ENCODE results near the gene GPRC6A. TPM values are rescaled to one million over a fixed set of nuclear protein-coding genes. Genes with fewer than 3 reads are reported as not detected.
"Not testable (repeated sequence)": the region's sequence is repeated elsewhere in the genome, so short reads cannot be mapped to it uniquely, and the experiment has no call there.

GPRC6A gene, protein sequence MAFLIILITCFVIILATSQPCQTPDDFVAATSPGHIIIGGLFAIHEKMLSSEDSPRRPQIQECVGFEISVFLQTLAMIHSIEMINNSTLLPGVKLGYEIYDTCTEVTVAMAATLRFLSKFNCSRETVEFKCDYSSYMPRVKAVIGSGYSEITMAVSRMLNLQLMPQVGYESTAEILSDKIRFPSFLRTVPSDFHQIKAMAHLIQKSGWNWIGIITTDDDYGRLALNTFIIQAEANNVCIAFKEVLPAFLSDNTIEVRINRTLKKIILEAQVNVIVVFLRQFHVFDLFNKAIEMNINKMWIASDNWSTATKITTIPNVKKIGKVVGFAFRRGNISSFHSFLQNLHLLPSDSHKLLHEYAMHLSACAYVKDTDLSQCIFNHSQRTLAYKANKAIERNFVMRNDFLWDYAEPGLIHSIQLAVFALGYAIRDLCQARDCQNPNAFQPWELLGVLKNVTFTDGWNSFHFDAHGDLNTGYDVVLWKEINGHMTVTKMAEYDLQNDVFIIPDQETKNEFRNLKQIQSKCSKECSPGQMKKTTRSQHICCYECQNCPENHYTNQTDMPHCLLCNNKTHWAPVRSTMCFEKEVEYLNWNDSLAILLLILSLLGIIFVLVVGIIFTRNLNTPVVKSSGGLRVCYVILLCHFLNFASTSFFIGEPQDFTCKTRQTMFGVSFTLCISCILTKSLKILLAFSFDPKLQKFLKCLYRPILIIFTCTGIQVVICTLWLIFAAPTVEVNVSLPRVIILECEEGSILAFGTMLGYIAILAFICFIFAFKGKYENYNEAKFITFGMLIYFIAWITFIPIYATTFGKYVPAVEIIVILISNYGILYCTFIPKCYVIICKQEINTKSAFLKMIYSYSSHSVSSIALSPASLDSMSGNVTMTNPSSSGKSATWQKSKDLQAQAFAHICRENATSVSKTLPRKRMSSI
- total RNA-seq (2014; rRNA removed; shearing (Covaris generic); ENCODE audit: low replicate concordance), result not detected in 2 replicates

- Histone ChIP-seq H3K27me3 (no peaks in the 10 kb centered on the region), H3K4me3 (no peak within 1 kb of the TSS), H3K9me3 (no peaks in the 10 kb centered on the region; the same call in 1 of the 2 replicates), H3K36me3 (no peaks in the 10 kb centered on the region)
- no peak for DNase-seq
Measured at GRCh38 chr6:116828983-116829382, at the start of gene GPRC6A. GPRC6A (minus strand) TSS chr6:116829083; CDS start chr6:116829013, 70 bp downstream.

- H3K9me3 ChIP-seq, result no peaks in the 10 kb centered on the region
- H3K27me3 ChIP-seq, result peaks cover 18% of the 10 kb centered on the region
- no peak overlapping the region for H3K4me3 ChIP-seq
- no peaks in the 10 kb centered on the region for H3K36me3 ChIP-seq
- DNase-seq, result no peak
Measured at GRCh38 chr6:116877743-116878142, 48.9 kb upstream of the GPRC6A start.

- no peak within 1 kb of the TSS for H3K4me3 ChIP-seq
- no peaks in the 10 kb centered on the region for H3K36me3 ChIP-seq
- H3K27me3 ChIP-seq, result peaks cover 18% of the 10 kb centered on the region
- DNase-seq, result no peak
- H3K9me3 ChIP-seq, result no peaks in the 10 kb centered on the region
Measured at GRCh38 chr6:116876635-116877611, 48.0 kb upstream of the GPRC6A start, which contains the start of gene RFX6. RFX6 (plus strand) TSS chr6:116877242; CDS start chr6:116877276, 34 bp downstream.

GRCh38 chr6:116876107-116876506 is 47.2 kb upstream of the GPRC6A start:
- no peak overlapping the region for H3K4me3 ChIP-seq
- peaks cover 18% of the 10 kb centered on the region for H3K27me3 ChIP-seq
- no peaks in the 10 kb centered on the region for H3K9me3 ChIP-seq
- DNase-seq, result no peak
- no peaks in the 10 kb centered on the region for H3K36me3 ChIP-seq

DNA sequence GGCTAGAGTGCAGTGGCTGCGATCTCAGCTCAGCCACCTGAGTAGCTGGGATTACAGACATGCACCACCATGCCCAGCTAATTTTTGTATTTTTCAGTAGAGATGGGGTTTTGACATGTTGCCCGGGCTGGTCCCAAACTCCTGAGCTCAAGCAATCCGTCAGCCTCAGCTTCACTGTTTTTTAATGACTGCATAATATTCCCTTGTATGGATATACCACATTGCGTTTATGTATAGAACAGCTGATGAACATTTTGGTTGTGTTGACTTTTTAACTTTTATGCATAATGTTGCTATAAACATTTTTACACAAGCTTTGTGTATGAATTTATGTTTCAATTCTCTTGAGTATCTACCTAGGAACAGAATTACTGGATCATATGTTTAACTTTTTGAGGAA is 43.9 kb upstream of the GPRC6A start:
- DNase-seq, result no peak
- no peak overlapping the region for H3K4me3 ChIP-seq
- no peaks in the 10 kb centered on the region for H3K9me3 ChIP-seq
- H3K27me3 ChIP-seq, result peaks cover 7% of the 10 kb centered on the region
- no peaks in the 10 kb centered on the region for H3K36me3 ChIP-seq

GRCh38 chr6:116866281-116866871 is 37.5 kb upstream of the GPRC6A start:
- DNase-seq, result no peak
- H3K36me3 ChIP-seq, result no peaks in the 10 kb centered on the region
- no peak overlapping the region for H3K4me3 ChIP-seq
- H3K9me3 ChIP-seq, result no peaks in the 10 kb centered on the region
- no peaks in the 10 kb centered on the region for H3K27me3 ChIP-seq

DNA sequence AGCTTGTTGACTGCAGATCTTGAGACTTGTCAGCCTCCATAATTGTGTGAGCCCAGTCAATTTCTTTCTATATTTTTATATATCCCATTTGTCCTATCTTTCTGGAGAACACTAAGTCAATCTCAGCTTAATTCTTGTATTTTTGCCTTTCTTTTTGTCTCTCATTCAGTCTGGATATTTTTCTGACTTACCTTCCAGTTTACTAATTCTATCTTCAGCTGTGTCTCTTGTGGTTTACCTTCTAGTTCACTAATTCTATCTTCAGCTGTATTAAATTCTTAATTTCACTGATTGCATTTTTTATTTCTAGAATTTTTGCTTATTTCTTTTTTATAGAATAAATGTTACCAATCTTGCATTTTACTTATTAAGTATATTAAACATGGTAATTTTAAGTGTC is 30.4 kb upstream of the GPRC6A start:
- Histone ChIP-seq H3K27me3 (no peaks in the 10 kb centered on the region), H3K4me3 (no peak overlapping the region), H3K9me3 (no peaks in the 10 kb centered on the region), H3K36me3 (no peaks in the 10 kb centered on the region)
- DNase-seq, result no peak

GRCh38 chr6:116858060-116858459 is 29.2 kb upstream of the GPRC6A start:
- Histone ChIP-seq H3K27me3 (no peaks in the 10 kb centered on the region), H3K36me3 (no peaks in the 10 kb centered on the region), H3K9me3 (no peaks in the 10 kb centered on the region), H3K4me3 (no peak overlapping the region)
- DNase-seq, result no peak

- Histone ChIP-seq H3K9me3 (no peaks in the 10 kb centered on the region), H3K36me3 (no peaks in the 10 kb centered on the region), H3K27me3 (no peaks in the 10 kb centered on the region), H3K4me3 (no peak overlapping the region)
- no peak for DNase-seq
Measured at GRCh38 chr6:116847227-116847626, 18.3 kb upstream of the GPRC6A start.

DNA sequence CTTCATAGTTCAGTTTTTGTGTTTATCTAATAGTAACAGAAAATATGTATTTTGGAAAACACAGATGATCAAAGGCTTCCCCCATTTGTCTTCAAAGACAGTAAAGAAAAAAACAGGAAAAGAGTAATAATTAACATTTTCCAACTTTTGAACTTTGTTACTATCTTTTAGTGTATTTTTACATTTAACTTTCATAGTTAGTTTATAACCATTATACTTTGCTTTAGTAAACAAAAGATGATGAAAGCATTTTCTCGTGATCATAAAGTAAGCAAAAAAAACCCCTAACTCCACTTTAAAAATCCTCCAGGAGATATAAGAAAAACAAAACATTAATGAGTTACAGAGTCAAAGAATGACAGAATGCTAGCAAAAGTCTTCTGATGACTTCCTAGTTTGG is 13.6 kb upstream of the GPRC6A start:
- DNase-seq, result no peak

DNA sequence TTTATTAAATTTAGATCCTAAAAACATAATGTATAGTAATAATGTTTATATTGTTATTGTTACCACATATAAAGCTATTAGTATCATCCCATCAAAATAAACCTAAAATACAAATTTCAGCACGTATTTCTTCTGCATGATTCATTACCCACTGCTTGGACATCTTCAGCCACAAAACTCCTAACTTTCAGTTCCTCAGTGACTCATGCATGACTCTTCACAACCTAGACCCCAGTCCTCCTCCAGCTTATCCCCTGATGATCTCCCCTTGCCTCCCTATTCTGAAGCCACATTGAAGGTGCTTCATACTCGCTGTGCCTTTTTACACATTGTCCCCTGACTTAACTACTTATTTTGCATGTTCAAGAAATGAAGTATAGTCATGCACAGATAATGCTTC is 11.2 kb upstream of the GPRC6A start:
- Histone ChIP-seq H3K27me3 (no peaks in the 10 kb centered on the region), H3K9me3 (no peaks in the 10 kb centered on the region), H3K4me3 (no peak overlapping the region), H3K36me3 (no peaks in the 10 kb centered on the region)
- DNase-seq, result peak; percentile 15

More for the DNA sequence above, 13.6 kb upstream of the GPRC6A start:
- Histone ChIP-seq H3K27me3 (no peaks in the 10 kb centered on the region), H3K4me3 (no peak overlapping the region), H3K9me3 (no peaks in the 10 kb centered on the region), H3K36me3 (no peaks in the 10 kb centered on the region)

DNA sequence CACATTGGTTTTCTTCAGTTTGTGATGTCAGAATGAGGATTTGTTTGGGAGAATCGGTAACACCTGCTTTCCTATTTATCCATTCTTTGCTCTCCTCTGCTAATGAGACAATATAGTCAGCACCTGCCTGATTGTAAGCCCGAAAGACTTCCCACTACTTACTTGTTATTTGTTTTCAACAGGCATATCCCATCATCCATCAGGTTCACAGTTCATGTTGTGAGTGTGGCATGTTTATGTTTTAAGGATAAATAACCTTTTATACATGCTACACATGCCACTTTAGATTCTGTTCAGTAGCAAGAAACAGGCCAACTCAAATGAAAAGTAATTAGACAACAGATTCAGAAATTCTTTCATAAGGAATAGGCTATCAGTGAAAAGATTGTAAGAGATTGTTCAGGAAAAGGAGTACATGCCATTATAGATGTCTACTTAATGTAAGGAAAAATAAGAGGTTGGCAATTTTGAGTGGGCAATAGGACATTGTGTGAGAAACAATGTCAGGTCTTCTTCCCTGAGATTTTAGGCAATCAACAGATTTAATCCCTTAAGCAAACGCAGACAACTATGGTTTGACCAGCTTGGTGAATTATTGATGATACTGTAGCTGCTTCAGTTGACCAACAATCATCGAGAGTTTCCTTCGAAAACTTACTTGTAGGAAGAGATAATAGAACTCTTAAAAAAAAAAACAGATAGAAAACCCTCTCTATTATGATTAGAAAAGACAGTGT is 7.9 kb upstream of the GPRC6A start:
- H3K27me3 ChIP-seq, result no peaks in the 10 kb centered on the region
- no peak overlapping the region for H3K4me3 ChIP-seq
- no peak for DNase-seq
- H3K9me3 ChIP-seq, result no peaks in the 10 kb centered on the region
- no peaks in the 10 kb centered on the region for H3K36me3 ChIP-seq

GRCh38 chr6:116834526-116834925 is 5.6 kb upstream of the GPRC6A start:
- not testable (repeated sequence) for H3K9me3 ChIP-seq, H3K27me3 ChIP-seq, H3K36me3 ChIP-seq, DNase-seq, H3K4me3 ChIP-seq

DNA sequence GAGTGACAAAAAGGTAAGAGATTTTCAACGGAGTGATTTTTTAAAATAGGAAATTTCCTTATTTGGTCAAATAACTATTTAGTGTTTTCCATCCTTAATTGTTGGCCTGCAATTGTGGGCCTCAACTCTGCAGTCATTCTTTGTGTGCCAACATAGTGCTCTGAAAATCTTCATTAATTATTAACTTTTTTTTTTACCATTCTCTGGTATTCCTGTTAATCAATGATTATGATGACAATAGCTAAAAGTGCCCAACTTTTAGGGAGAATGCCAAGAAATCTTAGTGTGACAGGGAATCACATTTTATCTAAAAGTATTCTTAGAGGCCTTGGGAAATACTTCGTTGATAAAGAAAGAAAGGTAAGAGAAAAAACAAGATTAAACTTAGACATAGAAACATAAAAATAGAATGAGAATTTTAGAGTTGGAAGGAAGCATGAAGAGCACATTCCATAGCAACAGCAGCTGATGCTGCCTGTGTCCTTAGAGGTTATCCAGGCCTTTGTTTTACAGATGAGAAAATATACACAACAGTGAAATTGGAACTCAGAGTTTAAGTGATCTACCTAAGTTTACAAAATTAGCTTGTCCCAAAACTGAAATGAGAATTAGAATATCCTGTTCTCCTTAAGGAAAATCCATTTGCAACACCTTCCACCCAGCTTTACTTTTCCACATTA is 1.2 kb downstream of the GPRC6A start:
- no peaks in the 10 kb centered on the region; the same call in 1 of the 2 replicates for H3K9me3 ChIP-seq
- H3K4me3 ChIP-seq, result no peak overlapping the region
- no peak for DNase-seq
- no peaks in the 10 kb centered on the region for H3K27me3 ChIP-seq
- H3K36me3 ChIP-seq, result no peaks in the 10 kb centered on the region

- DNase-seq, H3K9me3 ChIP-seq: not testable (repeated sequence)
Measured at GRCh38 chr6:116816336-116816735, 12.5 kb downstream of the GPRC6A start.

More at GRCh38 chr6:116816336-116816735, 12.5 kb downstream of the GPRC6A start:
- H3K36me3 ChIP-seq, H3K4me3 ChIP-seq, H3K27me3 ChIP-seq: not testable (repeated sequence)

All from MG63 (cell line).